Vagina (tissue), 2 donors: ENCODE measurements around the gene FGD4. TPM values are rescaled to one million over a fixed set of nuclear protein-coding genes. Genes with fewer than 3 reads are reported as not detected.

Source experiments
- DNase-seq, 2 donors: peaks; one replicate each; pipeline ENCODE4 v3.0.0-alpha.2; 2017; ENCODE audit errors: extremely low spot score in 2 of 2
- H3K27ac ChIP-seq: fragments of 200-600 bp; sonication (generic); one replicate; pipeline ENCODE4 v1.5.1; 2019
- H3K27me3 ChIP-seq: fragments of 200-600 bp; sonication (generic); one replicate; pipeline ENCODE4 v1.5.1; 2019
- H3K36me3 ChIP-seq, 2 donors: fragments of 200-600 bp; sonication (generic); one replicate each; pipeline ENCODE4 v1.5.1; 2017 to 2019
- H3K4me1 ChIP-seq: fragments of 200-600 bp; sonication (generic); one replicate; pipeline ENCODE4 v1.5.1; 2019
- H3K4me3 ChIP-seq, 2 donors: fragments of 200-600 bp; sonication (generic); 1 replicate in 1 of 2; 2 replicates in 1 of 2; pipeline ENCODE4 v1.5.1; 2016 to 2019
- H3K9me3 ChIP-seq: fragments of 200-600 bp; sonication (generic); one replicate; pipeline ENCODE4 v1.5.1; 2019
- POLR2A ChIP-seq, 2 donors: fragments of 450-650 bp; IDR thresholded peaks; one replicate each; pipeline ENCODE4 v1.6.1; 2017; ENCODE audit warnings: antibody characterized with exemption in 2 of 2, mild to moderate bottlenecking in 2 of 2, moderate library complexity in 2 of 2
- POLR2AphosphoS5 ChIP-seq, 2 donors: sonication (generic); formaldehyde crosslinking; IDR thresholded peaks; one replicate each; pipeline ENCODE4 v1.9.0; 2017; ENCODE audit warnings: antibody characterized with exemption in 2 of 2, mild to moderate bottlenecking in 2 of 2, low read depth in 1 of 2; ENCODE audit not compliant: insufficient read depth in 1 of 2
- intact Hi-C: fragments of 100-400 bp; cut with DNase I; formaldehyde crosslinking; loops from one replicate; pipeline ENCODE4 v1.15.1; 2023
- total RNA-seq: library from RNA; depleted of rRNA; stranded (reverse); fragments of >200 nt; gene quantifications from one replicate; pipeline ENCODE4 v1.2.3, GENCODE V29; 2016
- TF ChIP-seq, protein P1 (sequence below), 3 experiments: fragments of 450-650 bp in 2 of 3; fragments of 200-600 bp in 1 of 3; sonication (generic) in 1 of 3; IDR thresholded peaks; one replicate each; pipeline ENCODE4 v1.5.1; 2017 to 2019; ENCODE audit warnings: antibody characterized with exemption in 3 of 3, mild to moderate bottlenecking in 2 of 3, moderate library complexity in 2 of 3

The FGD4 gene
- total RNA-seq, 1 donor from 2014 or later: 38.3 TPM

DNA sequence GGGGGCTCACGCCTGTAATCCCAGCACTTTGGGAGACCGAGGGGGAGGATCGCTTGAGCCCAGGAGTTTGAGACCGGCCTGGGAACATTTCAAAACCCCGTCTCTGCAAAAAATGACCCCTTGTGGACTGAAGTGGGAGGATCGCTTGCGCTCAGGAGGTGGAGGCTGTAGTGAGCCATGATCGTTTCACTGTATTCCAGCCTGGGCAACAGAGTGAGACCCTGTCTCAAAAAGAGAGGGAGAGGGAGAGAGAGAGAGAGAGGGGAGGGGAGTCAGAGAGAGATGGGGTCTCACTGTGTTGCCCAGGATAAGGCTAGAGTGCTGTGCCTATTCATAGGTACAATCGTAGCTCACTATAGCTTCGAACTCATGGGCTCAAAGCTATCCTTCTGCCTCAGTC is 2.8 kb downstream of the FGD4 start:
- Histone ChIP-seq H3K27me3 (no peaks in the 10 kb centered on the region), H3K4me1 (peaks cover 12% of the 10 kb centered on the region)

DNA sequence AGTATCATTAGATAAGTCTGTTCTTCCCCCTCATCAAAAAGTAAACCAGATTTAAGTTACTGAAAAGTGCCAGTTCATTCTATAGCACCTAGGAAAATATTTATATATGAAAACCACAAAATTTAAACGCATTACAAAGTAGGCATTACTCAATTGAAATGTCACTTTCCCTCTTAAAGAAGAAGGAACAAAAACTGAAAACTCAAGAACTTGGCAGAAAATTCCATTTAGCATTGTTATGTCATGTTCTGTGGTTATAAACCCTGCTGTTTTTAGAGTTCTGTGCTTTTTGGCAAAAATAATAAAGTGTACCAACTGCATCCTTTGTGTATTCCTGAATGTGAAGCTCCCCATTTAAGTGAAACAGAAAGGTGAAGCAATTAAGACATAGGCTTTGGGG is 3.6 kb downstream of the FGD4 start:
- Histone ChIP-seq H3K27ac (no peak overlapping the region), H3K4me1 (peaks cover 12% of the 10 kb centered on the region), H3K9me3 (no peaks in the 10 kb centered on the region), H3K36me3 (no peaks in the 10 kb centered on the region), H3K4me3 (no peak overlapping the region), H3K27me3 (no peaks in the 10 kb centered on the region)
- TF ChIP-seq POLR2A (IDR thresholded peaks at IDR 0.05): no peak
- TF ChIP-seq POLR2AphosphoS5 (IDR thresholded peaks at IDR 0.05; ENCODE audit: insufficient read depth in 1 of 2, low read depth in 1 of 2): no peak
- TF ChIP-seq, protein P1, sequence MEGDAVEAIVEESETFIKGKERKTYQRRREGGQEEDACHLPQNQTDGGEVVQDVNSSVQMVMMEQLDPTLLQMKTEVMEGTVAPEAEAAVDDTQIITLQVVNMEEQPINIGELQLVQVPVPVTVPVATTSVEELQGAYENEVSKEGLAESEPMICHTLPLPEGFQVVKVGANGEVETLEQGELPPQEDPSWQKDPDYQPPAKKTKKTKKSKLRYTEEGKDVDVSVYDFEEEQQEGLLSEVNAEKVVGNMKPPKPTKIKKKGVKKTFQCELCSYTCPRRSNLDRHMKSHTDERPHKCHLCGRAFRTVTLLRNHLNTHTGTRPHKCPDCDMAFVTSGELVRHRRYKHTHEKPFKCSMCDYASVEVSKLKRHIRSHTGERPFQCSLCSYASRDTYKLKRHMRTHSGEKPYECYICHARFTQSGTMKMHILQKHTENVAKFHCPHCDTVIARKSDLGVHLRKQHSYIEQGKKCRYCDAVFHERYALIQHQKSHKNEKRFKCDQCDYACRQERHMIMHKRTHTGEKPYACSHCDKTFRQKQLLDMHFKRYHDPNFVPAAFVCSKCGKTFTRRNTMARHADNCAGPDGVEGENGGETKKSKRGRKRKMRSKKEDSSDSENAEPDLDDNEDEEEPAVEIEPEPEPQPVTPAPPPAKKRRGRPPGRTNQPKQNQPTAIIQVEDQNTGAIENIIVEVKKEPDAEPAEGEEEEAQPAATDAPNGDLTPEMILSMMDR (IDR thresholded peaks at IDR 0.05): no peak
- intact Hi-C loops: no loop called here
- DNase-seq: no peak

More for the DNA sequence above, 2.8 kb downstream of the FGD4 start:
- no peak overlapping the region for H3K4me3 ChIP-seq
- DNase-seq: no peak
- H3K27ac ChIP-seq: no peak overlapping the region
- H3K36me3 ChIP-seq: no peaks in the 10 kb centered on the region
- TF ChIP-seq POLR2AphosphoS5 (IDR thresholded peaks at IDR 0.05; ENCODE audit: insufficient read depth in 1 of 2, low read depth in 1 of 2) (no peak), POLR2A (IDR thresholded peaks at IDR 0.05) (no peak)
- TF ChIP-seq, protein P1 (IDR thresholded peaks at IDR 0.05): no peak
- intact Hi-C loops: no loop called here
- H3K9me3 ChIP-seq: no peaks in the 10 kb centered on the region

DNA sequence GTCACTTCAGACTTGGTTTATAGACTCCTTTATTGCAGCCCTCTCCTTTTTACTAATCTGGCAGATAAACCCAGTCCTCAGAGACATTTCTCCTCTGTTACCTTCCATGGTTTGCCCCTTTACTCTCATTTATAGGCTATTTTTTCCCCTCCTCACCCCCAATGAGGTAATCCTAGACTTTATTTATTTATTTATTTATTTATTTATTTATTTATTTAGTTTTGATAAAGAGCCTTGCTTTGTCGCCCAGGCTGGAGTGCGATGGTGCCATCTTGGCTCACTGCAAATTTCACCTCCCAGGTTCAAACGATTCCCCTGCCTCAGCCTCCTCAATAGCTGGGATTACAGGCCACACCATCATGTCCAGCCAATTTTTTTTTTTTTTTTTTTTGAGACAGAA is 8.4 kb downstream of the FGD4 start:
- Histone ChIP-seq H3K36me3 (no peaks in the 10 kb centered on the region), H3K4me1 (no peaks in the 10 kb centered on the region), H3K9me3 (no peaks in the 10 kb centered on the region), H3K4me3 (no peak overlapping the region), H3K27ac (no peak overlapping the region), H3K27me3 (no peaks in the 10 kb centered on the region)
- intact Hi-C loops: no loop called here
- TF ChIP-seq POLR2AphosphoS5 (IDR thresholded peaks at IDR 0.05; ENCODE audit: insufficient read depth in 1 of 2, low read depth in 1 of 2) (no peak), POLR2A (IDR thresholded peaks at IDR 0.05) (no peak)
- TF ChIP-seq, protein P1 (IDR thresholded peaks at IDR 0.05): no peak
- DNase-seq: no peak

DNA sequence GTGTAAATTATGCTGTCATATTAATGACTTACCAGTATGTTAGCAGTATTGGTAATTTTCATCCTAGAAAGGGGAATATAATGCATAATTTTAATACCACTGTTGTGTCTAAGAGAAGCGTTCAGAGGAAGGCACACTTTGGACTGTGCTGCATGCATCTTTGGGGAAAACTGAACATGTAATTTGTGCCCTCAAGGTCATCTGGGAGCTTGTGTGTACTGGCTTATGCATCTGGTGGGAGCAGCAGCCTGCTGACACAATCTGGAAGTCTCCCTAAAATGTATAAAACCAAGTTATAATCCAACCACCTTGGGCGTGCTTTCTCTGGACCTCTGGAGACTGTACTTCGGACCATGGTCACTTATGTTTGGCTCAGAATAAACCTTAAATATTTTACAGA is 14.1 kb downstream of the FGD4 start:
- Histone ChIP-seq H3K4me1 (no peaks in the 10 kb centered on the region), H3K27ac (no peak overlapping the region), H3K4me3 (no peak overlapping the region), H3K9me3 (no peaks in the 10 kb centered on the region), H3K36me3 (no peaks in the 10 kb centered on the region), H3K27me3 (no peaks in the 10 kb centered on the region)
- TF ChIP-seq POLR2A (IDR thresholded peaks at IDR 0.05): no peak
- TF ChIP-seq POLR2AphosphoS5 (IDR thresholded peaks at IDR 0.05; ENCODE audit: insufficient read depth in 1 of 2, low read depth in 1 of 2): no peak
- TF ChIP-seq, protein P1 (IDR thresholded peaks at IDR 0.05): no peak
- DNase-seq: no peak
- intact Hi-C loops: no loop called here

DNA sequence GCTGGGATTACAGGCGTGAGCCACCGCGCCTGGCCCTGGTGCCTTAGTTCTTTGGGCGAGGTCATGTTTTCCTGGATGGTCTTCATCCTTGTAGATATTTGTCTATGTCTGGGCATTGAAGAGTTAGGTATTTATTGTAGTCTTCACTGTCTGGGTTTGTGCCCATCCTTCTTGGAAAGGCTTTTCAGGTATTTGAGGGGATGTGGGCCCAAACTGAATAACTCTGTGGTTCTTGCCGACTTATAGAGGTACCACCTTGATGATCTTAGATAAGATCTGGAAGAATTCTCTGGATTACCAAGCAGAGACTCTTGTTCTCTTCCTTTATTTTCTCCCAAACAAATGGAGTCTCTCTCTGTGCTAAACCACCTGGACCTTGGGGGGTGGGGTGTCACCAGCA is 18.9 kb downstream of the FGD4 start:
- no peaks in the 10 kb centered on the region for H3K9me3 ChIP-seq
- H3K4me3 ChIP-seq: no peak overlapping the region
- H3K27ac ChIP-seq: no peak overlapping the region
- no peak for DNase-seq
- intact Hi-C loops: no loop called here
- TF ChIP-seq POLR2A (IDR thresholded peaks at IDR 0.05) (no peak), POLR2AphosphoS5 (IDR thresholded peaks at IDR 0.05; ENCODE audit: insufficient read depth in 1 of 2, low read depth in 1 of 2) (no peak)
- TF ChIP-seq, protein P1 (IDR thresholded peaks at IDR 0.05): no peak
- H3K36me3 ChIP-seq: no peaks in the 10 kb centered on the region
- peaks cover 5% of the 10 kb centered on the region for H3K4me1 ChIP-seq
- H3K27me3 ChIP-seq: no peaks in the 10 kb centered on the region
